Measurements from ENCODE around the gene IFT27.

DNA sequence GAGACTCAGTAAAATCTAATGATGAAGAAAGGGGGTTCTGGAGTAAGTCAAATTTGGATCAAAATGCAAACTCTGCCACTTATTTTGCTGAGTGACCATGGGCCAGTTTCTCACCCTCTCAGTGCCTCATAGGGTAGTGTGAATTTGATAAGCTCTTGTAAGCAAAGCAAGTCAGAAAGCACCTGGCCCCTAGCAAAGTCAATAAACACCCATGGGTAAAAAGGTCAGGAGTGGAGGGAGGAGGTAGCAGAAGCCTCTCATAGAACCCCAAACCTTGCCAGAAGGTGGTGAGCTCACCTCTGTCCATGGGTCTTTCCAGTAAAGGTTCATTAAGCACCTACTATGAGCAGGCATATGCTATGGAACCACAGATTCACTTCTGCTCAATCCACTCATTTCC is 53.9 kb downstream of the IFT27 start:
- no peak for TF ChIP-seq TAF1 (IDR thresholded peaks at IDR 0.05; ENCODE audit: borderline replicate concordance, insufficient read depth, low read length)
- TF ChIP-seq, protein P1, sequence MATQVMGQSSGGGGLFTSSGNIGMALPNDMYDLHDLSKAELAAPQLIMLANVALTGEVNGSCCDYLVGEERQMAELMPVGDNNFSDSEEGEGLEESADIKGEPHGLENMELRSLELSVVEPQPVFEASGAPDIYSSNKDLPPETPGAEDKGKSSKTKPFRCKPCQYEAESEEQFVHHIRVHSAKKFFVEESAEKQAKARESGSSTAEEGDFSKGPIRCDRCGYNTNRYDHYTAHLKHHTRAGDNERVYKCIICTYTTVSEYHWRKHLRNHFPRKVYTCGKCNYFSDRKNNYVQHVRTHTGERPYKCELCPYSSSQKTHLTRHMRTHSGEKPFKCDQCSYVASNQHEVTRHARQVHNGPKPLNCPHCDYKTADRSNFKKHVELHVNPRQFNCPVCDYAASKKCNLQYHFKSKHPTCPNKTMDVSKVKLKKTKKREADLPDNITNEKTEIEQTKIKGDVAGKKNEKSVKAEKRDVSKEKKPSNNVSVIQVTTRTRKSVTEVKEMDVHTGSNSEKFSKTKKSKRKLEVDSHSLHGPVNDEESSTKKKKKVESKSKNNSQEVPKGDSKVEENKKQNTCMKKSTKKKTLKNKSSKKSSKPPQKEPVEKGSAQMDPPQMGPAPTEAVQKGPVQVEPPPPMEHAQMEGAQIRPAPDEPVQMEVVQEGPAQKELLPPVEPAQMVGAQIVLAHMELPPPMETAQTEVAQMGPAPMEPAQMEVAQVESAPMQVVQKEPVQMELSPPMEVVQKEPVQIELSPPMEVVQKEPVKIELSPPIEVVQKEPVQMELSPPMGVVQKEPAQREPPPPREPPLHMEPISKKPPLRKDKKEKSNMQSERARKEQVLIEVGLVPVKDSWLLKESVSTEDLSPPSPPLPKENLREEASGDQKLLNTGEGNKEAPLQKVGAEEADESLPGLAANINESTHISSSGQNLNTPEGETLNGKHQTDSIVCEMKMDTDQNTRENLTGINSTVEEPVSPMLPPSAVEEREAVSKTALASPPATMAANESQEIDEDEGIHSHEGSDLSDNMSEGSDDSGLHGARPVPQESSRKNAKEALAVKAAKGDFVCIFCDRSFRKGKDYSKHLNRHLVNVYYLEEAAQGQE (IDR thresholded peaks at IDR 0.05; ENCODE audit: insufficient read depth in 1 of 2, low read depth in 2 of 2, low read length in 2 of 2): no peak
- no peak for TF ChIP-seq POLR2AphosphoS5 (IDR thresholded peaks at IDR 0.05; ENCODE audit: low read depth, low read length)
- TF ChIP-seq SIN3A (IDR thresholded peaks at IDR 0.05; ENCODE audit: borderline replicate concordance, insufficient read depth, low read length): no peak
